22Rv1 (cell line): ENCODE measurements around the gene TEFM.

Experiments used
- CTCF ChIP-seq: fragments of 450-650 bp; IDR thresholded peaks from 2 replicates; pipeline ENCODE4 v1.5.1; 2017; ENCODE audit warnings: mild to moderate bottlenecking
- ZFX ChIP-seq: fragments of 450-650 bp; IDR thresholded peaks from 2 replicates; pipeline ENCODE4 v1.6.1; 2017; ENCODE audit warnings: antibody characterized with exemption, borderline replicate concordance

GRCh38 chr17:30858556-30859250, 47.3 kb downstream of the TEFM start:
- TF ChIP-seq CTCF (no peak), ZFX (no peak)
